Activated CD4-positive, alpha-beta memory T cell treated with anti-CD3 and anti-CD28 coated beads, Interleukin-2, amount 10 ng/mL, durations not matched to agents 7 days and 5 days (primary cell): ENCODE measurements around the gene TMEM119. TPM values are rescaled to one million over a fixed set of nuclear protein-coding genes. Genes with fewer than 3 reads are reported as not detected.

Experiments
- CTCF ChIA-PET: fragments of 350-600 bp; sonication (Branson Sonifier 250); formaldehyde crosslinking; loops from one replicate; lab custom pipeline; 2021; ENCODE audit warnings: antibody characterized with exemption, inconsistent platforms; lab: Charles Lee
- POLR2A ChIA-PET: fragments of 350-600 bp; sonication (Branson Sonifier 250); formaldehyde crosslinking; loops from one replicate; lab custom pipeline; 2021; ENCODE audit warnings: antibody characterized with exemption; lab: Charles Lee
- DNase-seq: peaks from one replicate; pipeline ENCODE4 v3.0.0-alpha.2; 2020
- H3K27ac Mint-ChIP-seq: one replicate; pipeline ENCODE4 v1.8.0; 2021; ENCODE audit warnings: mild to moderate bottlenecking, mixed read lengths
- H3K27me3 Mint-ChIP-seq: one replicate; pipeline ENCODE4 v1.8.0; 2021; ENCODE audit warnings: mixed read lengths
- H3K36me3 Mint-ChIP-seq: one replicate; pipeline ENCODE4 v1.8.0; 2021; ENCODE audit warnings: low read depth, mixed read lengths
- H3K4me1 Mint-ChIP-seq: one replicate; pipeline ENCODE4 v1.8.0; 2021; ENCODE audit warnings: mixed read lengths
- H3K4me3 Mint-ChIP-seq: one replicate; pipeline ENCODE4 v1.8.0; 2021; ENCODE audit warnings: mild to moderate bottlenecking, mixed read lengths
- H3K9me3 Mint-ChIP-seq: one replicate; pipeline ENCODE4 v1.8.0; 2021; ENCODE audit warnings: mixed read lengths
- total RNA-seq, 2 experiments: library from RNA; stranded (reverse); gene quantifications; one replicate each; pipeline ENCODE4 v1.2.3, GENCODE V29; 2021

TMEM119 gene
- total RNA-seq, 2 experiments from 2014 or later: 0.80 to 1.0 TPM

DNA sequence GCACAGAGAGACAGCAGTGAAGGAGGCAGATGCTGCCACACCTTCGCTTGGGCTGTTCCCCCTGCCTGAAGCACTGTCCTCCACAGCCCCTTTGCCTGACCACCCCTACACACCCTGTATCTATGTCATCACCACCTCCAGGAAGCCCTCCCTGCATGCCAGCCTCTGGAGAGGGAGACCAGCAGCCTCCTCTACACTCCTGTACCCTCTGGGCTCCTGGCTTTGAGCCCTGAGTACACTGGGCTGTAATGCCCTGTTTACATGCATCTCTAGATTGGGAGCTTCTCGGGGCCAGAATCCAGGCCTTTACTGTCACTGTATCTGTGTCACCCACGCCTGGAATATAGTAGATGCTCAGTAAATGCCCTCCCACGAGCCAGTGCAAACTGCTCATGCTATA is 5.9 kb upstream of the TMEM119 start:
- Mint-ChIP-seq H3K27ac (no peak overlapping the region), H3K9me3 (peaks cover 3% of the 10 kb centered on the region), H3K36me3 (peaks cover 4% of the 10 kb centered on the region), H3K4me3 (no peak overlapping the region), H3K4me1 (no peaks in the 10 kb centered on the region), H3K27me3 (peaks cover 2% of the 10 kb centered on the region)
- ChIA-PET POLR2A (no interaction called here), CTCF (interaction anchor here (2.1 kb wide), 1 partner anchor 15 kb away, joined by 14 read pairs; no protein-coding TSS in a partner anchor)
- no peak for DNase-seq

- peaks cover 2% of the 10 kb centered on the region for H3K27me3 Mint-ChIP-seq
- no peak for DNase-seq
- peaks cover 4% of the 10 kb centered on the region for H3K36me3 Mint-ChIP-seq
- CTCF ChIA-PET: no interaction called here
- POLR2A ChIA-PET: no interaction called here
- H3K27ac Mint-ChIP-seq: no peak overlapping the region
- H3K9me3 Mint-ChIP-seq: peaks cover 3% of the 10 kb centered on the region
- H3K4me3 Mint-ChIP-seq: no peak overlapping the region
- no peaks in the 10 kb centered on the region for H3K4me1 Mint-ChIP-seq
Observed at GRCh38 chr12:108602976-108603704, 5.3 kb upstream of the TMEM119 start.

DNA sequence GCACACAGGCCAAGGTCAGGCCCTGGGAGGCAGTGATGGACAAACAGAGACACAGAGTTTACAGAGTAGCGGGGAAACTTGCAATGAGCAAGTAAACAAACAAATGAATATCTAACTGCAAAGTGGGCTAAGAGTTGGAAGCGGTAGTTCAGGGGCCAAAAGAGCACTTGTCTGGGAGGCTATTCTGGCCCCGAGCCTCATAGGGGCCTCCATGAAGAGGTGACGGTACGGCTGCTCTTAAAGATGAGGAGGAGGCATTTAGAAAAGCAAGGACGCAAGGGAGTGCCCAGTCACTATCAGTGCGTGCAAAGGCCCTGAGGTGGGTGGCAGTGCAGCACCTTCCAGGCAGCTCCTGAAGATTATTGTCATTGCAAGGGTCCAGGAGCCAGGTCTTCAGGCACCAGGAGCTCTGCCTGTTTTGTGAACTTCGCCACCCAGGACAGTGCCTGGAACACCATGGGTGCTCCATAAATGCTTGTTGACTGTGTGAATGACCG is 4.4 kb upstream of the TMEM119 start:
- no peak overlapping the region for H3K4me3 Mint-ChIP-seq
- peaks cover 4% of the 10 kb centered on the region for H3K36me3 Mint-ChIP-seq
- CTCF ChIA-PET: no interaction called here
- H3K4me1 Mint-ChIP-seq: no peaks in the 10 kb centered on the region
- H3K9me3 Mint-ChIP-seq: peaks cover 3% of the 10 kb centered on the region
- H3K27ac Mint-ChIP-seq: no peak overlapping the region
- peaks cover 2% of the 10 kb centered on the region for H3K27me3 Mint-ChIP-seq
- DNase-seq: no peak
- POLR2A ChIA-PET: no interaction called here

GRCh38 chr12:108600702-108601007 is 2.8 kb upstream of the TMEM119 start:
- Mint-ChIP-seq H3K9me3 (peaks cover 3% of the 10 kb centered on the region), H3K4me3 (no peak overlapping the region), H3K27ac (no peak overlapping the region), H3K27me3 (peaks cover 2% of the 10 kb centered on the region), H3K4me1 (no peaks in the 10 kb centered on the region), H3K36me3 (peaks cover 4% of the 10 kb centered on the region)
- ChIA-PET CTCF (interaction anchor here (1.5 kb wide), 1 partner anchor 17 kb away, joined by 8 read pairs; no protein-coding TSS in a partner anchor), POLR2A (no interaction called here)
- DNase-seq: no peak

DNA sequence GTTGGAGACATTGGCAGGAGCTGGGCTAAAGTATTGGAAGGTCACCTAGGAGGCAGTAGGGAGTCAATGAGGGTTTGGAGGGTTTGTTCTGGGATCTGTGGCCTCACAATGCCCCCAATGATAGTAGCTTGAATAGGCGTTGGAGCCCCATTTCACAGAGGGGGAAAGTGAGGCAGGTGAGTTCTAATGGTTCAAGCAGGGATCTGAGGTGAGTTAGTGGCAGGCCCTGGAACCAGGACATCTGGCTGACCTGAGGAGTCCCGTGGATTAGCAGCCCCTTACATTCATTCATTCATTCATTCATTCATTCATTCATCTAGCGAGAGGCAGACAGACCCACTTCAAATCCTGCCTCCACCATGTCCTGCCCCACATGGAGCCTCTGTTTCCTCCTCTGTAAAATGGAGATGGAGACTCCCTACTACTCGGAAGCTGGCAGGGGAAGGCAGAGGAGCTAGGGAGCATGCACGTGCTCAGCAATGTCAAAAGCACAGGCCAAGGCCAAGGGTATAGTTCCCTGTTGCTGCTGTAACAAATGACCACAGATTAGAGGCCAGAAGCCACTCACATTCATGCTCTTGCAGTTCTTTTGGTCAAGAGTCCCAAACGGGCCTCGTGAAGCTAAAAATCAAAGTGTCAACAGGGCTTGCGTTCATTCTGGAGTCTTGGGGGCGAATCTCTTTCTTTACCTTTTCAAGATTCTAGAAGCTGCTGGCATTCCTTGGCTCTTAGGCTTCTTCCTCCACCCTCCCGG is 2.2 kb upstream of the TMEM119 start:
- POLR2A ChIA-PET: no interaction called here
- H3K4me1 Mint-ChIP-seq: no peaks in the 10 kb centered on the region
- no peak overlapping the region for H3K4me3 Mint-ChIP-seq
- no peaks in the 10 kb centered on the region for H3K36me3 Mint-ChIP-seq
- H3K9me3 Mint-ChIP-seq: no peaks in the 10 kb centered on the region
- no peak for DNase-seq
- H3K27me3 Mint-ChIP-seq: peaks cover 2% of the 10 kb centered on the region
- CTCF ChIA-PET: interaction anchor here (1.5 kb wide), 1 partner anchor 18 kb away, joined by 8 read pairs; no protein-coding TSS in a partner anchor
- H3K27ac Mint-ChIP-seq: no peak overlapping the region

- Mint-ChIP-seq H3K9me3 (no peaks in the 10 kb centered on the region), H3K4me1 (no peaks in the 10 kb centered on the region), H3K27ac (no peak overlapping the region), H3K4me3 (no peak overlapping the region), H3K36me3 (no peaks in the 10 kb centered on the region), H3K27me3 (peaks cover 2% of the 10 kb centered on the region)
- CTCF ChIA-PET: interaction anchor here (1.5 kb wide), 1 partner anchor 18 kb away, joined by 8 read pairs; no protein-coding TSS in a partner anchor
- no peak for DNase-seq
- POLR2A ChIA-PET: no interaction called here
Observed at GRCh38 chr12:108599541-108599940, 1.7 kb upstream of the TMEM119 start.

- Mint-ChIP-seq H3K27me3 (no peaks in the 10 kb centered on the region), H3K27ac (no peak overlapping the region), H3K36me3 (no peaks in the 10 kb centered on the region), H3K4me3 (no peak overlapping the region), H3K9me3 (no peaks in the 10 kb centered on the region), H3K4me1 (no peaks in the 10 kb centered on the region)
- ChIA-PET CTCF (interaction anchor here (1.5 kb wide), 1 partner anchor 19 kb away, joined by 3 read pairs; no protein-coding TSS in a partner anchor), POLR2A (no interaction called here)
- DNase-seq: no peak
Observed at GRCh38 chr12:108598553-108599250, 818 bp upstream of the TMEM119 start.

DNA sequence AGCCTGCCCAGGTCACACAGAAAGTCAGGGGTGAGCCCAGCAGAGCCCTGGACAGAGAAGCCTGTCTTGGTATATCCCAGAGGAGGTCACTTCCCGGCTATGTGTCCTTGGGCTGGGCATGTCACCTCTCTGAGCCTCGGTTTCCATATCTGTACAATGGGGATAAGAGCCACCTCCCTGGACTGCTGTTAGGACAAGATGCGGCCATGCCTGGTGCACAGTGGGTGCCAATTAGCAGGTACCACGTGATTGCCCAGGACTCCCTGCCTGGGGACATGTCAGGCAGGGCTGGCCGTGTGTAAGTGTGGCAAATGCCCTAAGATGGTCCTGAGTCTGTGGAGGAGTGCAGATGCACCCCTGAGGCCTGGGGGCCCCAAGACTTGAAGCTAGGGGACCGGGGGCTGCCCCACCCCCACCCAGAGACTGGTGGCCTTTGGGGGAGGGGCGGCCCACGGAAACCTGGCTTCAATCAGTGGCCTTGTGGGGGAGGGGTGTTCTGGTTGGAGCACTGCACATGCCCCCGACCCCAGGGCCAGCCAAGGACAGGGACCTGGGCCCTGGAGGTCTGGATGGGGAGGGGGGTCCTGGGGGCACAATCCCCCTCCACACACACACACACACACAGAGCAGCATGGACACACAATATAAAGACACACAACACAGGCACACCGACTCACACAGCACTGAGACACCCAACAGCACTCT is 878 bp downstream of the TMEM119 start:
- Mint-ChIP-seq H3K36me3 (no peaks in the 10 kb centered on the region), H3K4me3 (no peak overlapping the region), H3K4me1 (no peaks in the 10 kb centered on the region), H3K27me3 (no peaks in the 10 kb centered on the region), H3K27ac (no peak overlapping the region), H3K9me3 (no peaks in the 10 kb centered on the region)
- POLR2A ChIA-PET: interaction anchor here (1.1 kb wide), 1 partner anchor 41 kb away, joined by 3 read pairs; no protein-coding TSS in a partner anchor
- CTCF ChIA-PET: no interaction called here
- no peak for DNase-seq

- no peaks in the 10 kb centered on the region for H3K4me1 Mint-ChIP-seq
- H3K27me3 Mint-ChIP-seq: no peaks in the 10 kb centered on the region
- H3K27ac Mint-ChIP-seq: no peak overlapping the region
- no peak overlapping the region for H3K4me3 Mint-ChIP-seq
- CTCF ChIA-PET: no interaction called here
- H3K36me3 Mint-ChIP-seq: no peaks in the 10 kb centered on the region
- POLR2A ChIA-PET: interaction anchor here (1.1 kb wide), 1 partner anchor 42 kb away, joined by 3 read pairs; no protein-coding TSS in a partner anchor
- no peak for DNase-seq
- H3K9me3 Mint-ChIP-seq: no peaks in the 10 kb centered on the region
Observed at GRCh38 chr12:108595711-108596647, 1.9 kb downstream of the TMEM119 start.

- Mint-ChIP-seq H3K36me3 (no peaks in the 10 kb centered on the region), H3K27me3 (no peaks in the 10 kb centered on the region), H3K4me3 (no peak overlapping the region), H3K27ac (no peak overlapping the region), H3K4me1 (no peaks in the 10 kb centered on the region), H3K9me3 (no peaks in the 10 kb centered on the region)
- DNase-seq: no peak
- POLR2A ChIA-PET: no interaction called here
- CTCF ChIA-PET: no interaction called here
Observed at GRCh38 chr12:108594960-108595710, 2.7 kb downstream of the TMEM119 start.

DNA sequence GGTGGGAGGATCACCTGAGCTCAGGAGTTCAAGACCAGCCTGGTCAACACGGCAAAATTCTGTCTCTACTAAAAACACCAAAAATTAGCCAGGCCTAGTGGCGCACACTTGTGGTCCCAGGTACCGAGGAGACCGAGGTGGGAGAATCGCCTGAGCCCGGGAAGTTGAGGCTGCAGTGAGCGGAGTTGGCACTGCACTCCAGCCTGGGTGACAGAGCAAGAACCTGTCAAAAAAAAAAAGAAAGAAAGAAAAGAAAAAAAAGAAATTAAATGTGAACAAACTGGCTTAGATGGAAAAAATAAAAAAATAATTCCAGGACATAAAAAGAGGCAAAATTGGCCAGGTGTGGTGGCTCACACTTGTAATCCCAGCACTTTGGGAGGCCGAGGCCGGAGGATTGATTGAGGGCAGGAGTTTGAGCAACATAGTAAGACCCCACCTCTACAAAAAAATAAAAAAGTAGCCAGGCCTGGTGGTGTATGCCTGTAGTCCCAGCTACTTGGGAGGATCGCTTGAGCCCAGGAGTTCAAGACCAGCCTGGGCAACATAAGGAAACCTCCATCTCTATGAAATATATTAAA is 3.5 kb downstream of the TMEM119 start:
- H3K27ac Mint-ChIP-seq: no peak overlapping the region
- no peak overlapping the region for H3K4me3 Mint-ChIP-seq
- no peak for DNase-seq
- H3K4me1 Mint-ChIP-seq: no peaks in the 10 kb centered on the region
- H3K9me3 Mint-ChIP-seq: no peaks in the 10 kb centered on the region
- H3K36me3 Mint-ChIP-seq: no peaks in the 10 kb centered on the region
- no peaks in the 10 kb centered on the region for H3K27me3 Mint-ChIP-seq
- ChIA-PET POLR2A (no interaction called here), CTCF (interaction anchor here (1.1 kb wide), 1 partner anchor 24 kb away, joined by 3 read pairs; no protein-coding TSS in a partner anchor)
